Mucosa of descending colon (tissue), 3 donors: ENCODE results near the gene GAS2L2. TPM values are rescaled to one million over a fixed set of nuclear protein-coding genes. Genes with fewer than 3 reads are reported as not detected.

Experiments used
- ATAC-seq: fragments of 200-7000 bp; cut with Tn5 transposase; one replicate; pipeline ENCODE4 v1.9.1; 2020; ENCODE audit warnings: mild to moderate bottlenecking, moderate library complexity
- DNase-seq, 3 donors: peaks; one replicate each; pipeline ENCODE4 v3.0.0-alpha.2; 2020
- H3K36me3 ChIP-seq: fragments of 200-600 bp; one replicate; pipeline ENCODE4 v1.8.0; 2021; ENCODE audit warnings: low read depth, mild to moderate bottlenecking
- H3K4me1 ChIP-seq: fragments of 200-600 bp; one replicate; pipeline ENCODE4 v1.8.0; 2021; ENCODE audit warnings: low read depth, mild to moderate bottlenecking
- H3K4me3 ChIP-seq: fragments of 200-600 bp; one replicate; pipeline ENCODE4 v1.8.0; 2021; ENCODE audit warnings: mild to moderate bottlenecking
- H3K9me3 ChIP-seq: fragments of 200-600 bp; one replicate; pipeline ENCODE4 v1.8.0; 2021; ENCODE audit warnings: mild to moderate bottlenecking
- CTCF ChIP-seq: fragments of 200-600 bp; IDR thresholded peaks from one replicate; pipeline ENCODE4 v1.8.0; 2022; ENCODE audit warnings: antibody characterized with exemption, mild to moderate bottlenecking
- intact Hi-C, 2 donors: fragments of 100-400 bp; cut with DNase I in 1 of 2; cut with micrococcal nuclease in 1 of 2; formaldehyde crosslinking; loops; one replicate each; pipeline versions ENCODE4 v1.11.0 to v1.11.1; 2022; cut with DNase I, micrococcal nuclease
- total RNA-seq, 3 donors: library from RNA; stranded (reverse); fragmentation: NEBNext Ultra II Directional in 2 of 3; extraction: Animal tissue kit (Norgen Biotek cat#: 25700) in 2 of 3; gene quantifications; one replicate each; pipeline versions ENCODE4 v1.2.1 to v1.2.4, GENCODE V29; 2021 to 2023
- donor health status: DM: no; HTN: no; CAD: no; lungs with moderate emphysema.
- donor health status: DM: no; HTN: no; CAD: no.
- donor health status: DM: no; HTN: yes; CAD: no.

Gene GAS2L2
- total RNA-seq, 3 donors from 2014 or later: not detected

GRCh38 chr17:35773129-35773528, 20.1 kb upstream of the GAS2L2 start:
- intact Hi-C loops: no loop called here
- ATAC-seq (no peak), DNase-seq (no peak)
- H3K4me1 ChIP-seq: peaks cover 28% of the 10 kb centered on the region
- no peaks in the 10 kb centered on the region for H3K9me3 ChIP-seq
- H3K4me3 ChIP-seq: no peak overlapping the region
- no peak for TF ChIP-seq CTCF
- no peaks in the 10 kb centered on the region for H3K36me3 ChIP-seq

GRCh38 chr17:35769895-35770486, 17.0 kb upstream of the GAS2L2 start:
- no peaks in the 10 kb centered on the region for H3K9me3 ChIP-seq
- ATAC-seq: no peak
- intact Hi-C loops: loop anchor here in 1 of 2 donors (5.0 kb wide), 1 partner anchor 37 kb away; the partner anchor contains the start of gene TAF15

GRCh38 chr17:35768797-35769196, 15.8 kb upstream of the GAS2L2 start:
- ATAC-seq (no peak), DNase-seq (no peak)
- H3K9me3 ChIP-seq: no peaks in the 10 kb centered on the region
- H3K36me3 ChIP-seq: no peaks in the 10 kb centered on the region
- H3K4me1 ChIP-seq: peaks cover 8% of the 10 kb centered on the region
- H3K4me3 ChIP-seq: no peak overlapping the region
- TF ChIP-seq CTCF: no peak
- intact Hi-C loops: loop anchor here in 1 of 2 donors (5.0 kb wide), 1 partner anchor 39 kb away; the partner anchor contains the start of gene TAF15

More at GRCh38 chr17:35769895-35770486, 17.0 kb upstream of the GAS2L2 start:
- no peaks in the 10 kb centered on the region for H3K36me3 ChIP-seq
- no peak overlapping the region for H3K4me3 ChIP-seq
- peaks cover 7% of the 10 kb centered on the region for H3K4me1 ChIP-seq
- TF ChIP-seq CTCF: no peak
- DNase-seq: no peak

- TF ChIP-seq CTCF: no peak
- H3K4me1 ChIP-seq: peaks cover 8% of the 10 kb centered on the region
- H3K9me3 ChIP-seq: no peaks in the 10 kb centered on the region
- intact Hi-C loops: loop anchor here (2.0 to 5.0 kb wide), 2 partner anchors 38 to 40 kb away; partner anchors contain the start of gene TAF15 (in 1 of the 2)
- H3K36me3 ChIP-seq: no peaks in the 10 kb centered on the region
- DNase-seq: no peak
- H3K4me3 ChIP-seq: no peak overlapping the region
- no peak for ATAC-seq
These were observed 14.0 kb upstream of the GAS2L2 start for GRCh38 chr17:35766903-35767510.

GRCh38 chr17:35766489-35766877, 13.4 kb upstream of the GAS2L2 start:
- ATAC-seq (no peak), DNase-seq (no peak)
- peaks cover 8% of the 10 kb centered on the region for H3K4me1 ChIP-seq
- intact Hi-C loops: loop anchor here (2.0 to 5.0 kb wide), 2 partner anchors 38 to 41 kb away; partner anchors contain the start of gene TAF15 (in 1 of the 2)
- no peaks in the 10 kb centered on the region for H3K9me3 ChIP-seq
- no peak overlapping the region for H3K4me3 ChIP-seq
- no peak for TF ChIP-seq CTCF
- no peaks in the 10 kb centered on the region for H3K36me3 ChIP-seq
